ENCODE measurements around the gene USB1.

DNA sequence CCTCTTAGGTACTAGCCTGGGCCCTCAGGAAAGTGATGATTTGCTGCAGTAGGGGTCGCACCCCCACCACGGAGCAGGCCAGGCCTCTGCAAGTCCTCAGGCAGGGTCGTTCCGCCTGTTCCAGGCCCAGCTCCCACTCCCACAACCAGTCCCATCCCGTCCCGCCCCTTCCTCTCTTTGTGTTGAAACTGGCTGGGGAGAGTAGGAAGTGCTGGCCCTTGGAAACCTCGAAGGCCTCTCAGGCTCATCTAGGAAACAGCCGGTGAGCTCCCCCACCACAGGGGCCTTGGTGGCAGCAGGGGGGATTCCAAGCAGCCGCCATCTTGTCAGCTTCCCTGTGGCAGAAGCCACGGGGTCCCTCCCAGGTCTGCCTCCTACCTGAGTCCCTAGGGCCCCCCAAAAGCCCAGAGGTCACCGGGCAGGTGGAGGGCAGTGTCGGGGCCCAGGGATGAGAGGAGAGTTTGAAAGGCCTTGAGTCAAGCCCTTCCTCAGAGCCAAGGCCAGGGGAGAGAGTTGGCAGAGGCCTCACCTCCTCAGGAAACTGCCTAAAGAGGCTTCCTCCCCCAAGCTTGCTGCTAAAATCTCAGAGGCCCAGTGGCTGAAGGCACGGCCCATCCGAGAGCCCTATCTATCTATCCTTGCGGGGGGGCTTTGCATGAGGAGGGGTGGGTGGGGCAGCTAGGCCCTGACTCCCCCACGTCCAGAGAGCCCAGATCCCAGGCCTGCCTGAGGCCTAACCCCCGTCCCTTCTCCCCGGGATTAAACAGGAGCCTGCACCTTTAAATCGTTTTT lies 46.5 kb downstream of the USB1 start:
- TF ChIP-seq, protein P1, sequence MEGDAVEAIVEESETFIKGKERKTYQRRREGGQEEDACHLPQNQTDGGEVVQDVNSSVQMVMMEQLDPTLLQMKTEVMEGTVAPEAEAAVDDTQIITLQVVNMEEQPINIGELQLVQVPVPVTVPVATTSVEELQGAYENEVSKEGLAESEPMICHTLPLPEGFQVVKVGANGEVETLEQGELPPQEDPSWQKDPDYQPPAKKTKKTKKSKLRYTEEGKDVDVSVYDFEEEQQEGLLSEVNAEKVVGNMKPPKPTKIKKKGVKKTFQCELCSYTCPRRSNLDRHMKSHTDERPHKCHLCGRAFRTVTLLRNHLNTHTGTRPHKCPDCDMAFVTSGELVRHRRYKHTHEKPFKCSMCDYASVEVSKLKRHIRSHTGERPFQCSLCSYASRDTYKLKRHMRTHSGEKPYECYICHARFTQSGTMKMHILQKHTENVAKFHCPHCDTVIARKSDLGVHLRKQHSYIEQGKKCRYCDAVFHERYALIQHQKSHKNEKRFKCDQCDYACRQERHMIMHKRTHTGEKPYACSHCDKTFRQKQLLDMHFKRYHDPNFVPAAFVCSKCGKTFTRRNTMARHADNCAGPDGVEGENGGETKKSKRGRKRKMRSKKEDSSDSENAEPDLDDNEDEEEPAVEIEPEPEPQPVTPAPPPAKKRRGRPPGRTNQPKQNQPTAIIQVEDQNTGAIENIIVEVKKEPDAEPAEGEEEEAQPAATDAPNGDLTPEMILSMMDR (IDR thresholded peaks at IDR 0.05) = peak in 3 of 12 donors; percentile 13 to 25 (median 22)
- no peak for TF ChIP-seq POLR2A (IDR thresholded peaks at IDR 0.05)

Data from heart left ventricle (tissue), 13 donors.